GM10266 (cell line): Measurements from ENCODE around the gene SLC25A42.

Source experiments
- DNase-seq: peaks from one replicate; pipeline ENCODE4 v3.0.0; 2012; ENCODE audit errors: extremely low spot score
- TF ChIP-seq, protein P1 (sequence below): IDR thresholded peaks from 2 replicates; pipeline ENCODE4 v1.5.1; 2012; ENCODE audit warnings: mild to moderate bottlenecking, low read depth; ENCODE audit not compliant: control insufficient read depth, insufficient read depth; ENCODE audit errors: missing control alignments

SLC25A42 gene

DNA sequence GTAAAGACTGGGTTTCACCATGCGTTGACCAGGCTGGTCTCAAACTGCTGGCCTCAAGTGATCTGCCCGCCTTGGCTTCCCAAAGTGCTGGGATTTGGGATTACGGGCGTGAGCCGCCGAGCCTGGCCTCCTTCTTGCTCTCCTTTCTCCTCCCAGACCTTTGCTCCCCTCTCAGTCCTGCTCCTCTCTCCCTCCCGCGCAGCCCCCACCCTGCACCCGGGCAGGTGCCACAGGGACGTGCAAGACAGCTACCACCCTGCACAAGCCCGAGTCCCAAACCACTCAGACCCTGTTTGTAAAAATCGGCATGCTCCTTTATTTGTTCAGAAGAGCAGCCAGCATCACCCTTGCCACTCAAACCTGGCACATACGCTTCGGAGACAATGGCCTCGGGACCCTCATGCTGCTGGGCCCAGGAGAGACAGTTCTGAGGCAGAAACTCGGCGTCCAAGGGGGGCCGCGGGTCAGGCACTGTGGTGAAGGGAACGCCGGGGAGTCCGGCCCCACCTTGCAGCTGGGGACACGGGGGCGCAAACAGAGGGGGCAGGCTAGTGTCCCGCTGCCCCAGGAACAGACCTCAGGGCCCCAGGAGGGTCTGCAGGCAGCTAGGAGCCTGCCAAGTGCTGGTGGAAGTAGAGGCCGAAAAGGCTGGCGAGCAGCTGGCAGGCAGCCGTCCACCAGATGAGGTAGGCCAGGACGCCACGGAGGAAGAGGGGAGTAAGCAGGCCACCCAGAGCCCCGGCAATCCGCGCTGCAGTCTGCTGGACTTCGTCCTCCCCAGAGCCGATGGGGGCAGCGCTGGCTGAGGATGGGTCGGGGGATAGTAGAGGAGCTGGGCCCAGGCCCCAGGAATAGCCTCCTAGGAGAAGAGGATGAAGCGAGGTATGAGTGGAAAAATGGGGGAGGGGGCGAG is 55.8 kb downstream of the SLC25A42 start:
- TF ChIP-seq, protein P1, sequence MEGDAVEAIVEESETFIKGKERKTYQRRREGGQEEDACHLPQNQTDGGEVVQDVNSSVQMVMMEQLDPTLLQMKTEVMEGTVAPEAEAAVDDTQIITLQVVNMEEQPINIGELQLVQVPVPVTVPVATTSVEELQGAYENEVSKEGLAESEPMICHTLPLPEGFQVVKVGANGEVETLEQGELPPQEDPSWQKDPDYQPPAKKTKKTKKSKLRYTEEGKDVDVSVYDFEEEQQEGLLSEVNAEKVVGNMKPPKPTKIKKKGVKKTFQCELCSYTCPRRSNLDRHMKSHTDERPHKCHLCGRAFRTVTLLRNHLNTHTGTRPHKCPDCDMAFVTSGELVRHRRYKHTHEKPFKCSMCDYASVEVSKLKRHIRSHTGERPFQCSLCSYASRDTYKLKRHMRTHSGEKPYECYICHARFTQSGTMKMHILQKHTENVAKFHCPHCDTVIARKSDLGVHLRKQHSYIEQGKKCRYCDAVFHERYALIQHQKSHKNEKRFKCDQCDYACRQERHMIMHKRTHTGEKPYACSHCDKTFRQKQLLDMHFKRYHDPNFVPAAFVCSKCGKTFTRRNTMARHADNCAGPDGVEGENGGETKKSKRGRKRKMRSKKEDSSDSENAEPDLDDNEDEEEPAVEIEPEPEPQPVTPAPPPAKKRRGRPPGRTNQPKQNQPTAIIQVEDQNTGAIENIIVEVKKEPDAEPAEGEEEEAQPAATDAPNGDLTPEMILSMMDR = no peak
- no peak for DNase-seq

DNA sequence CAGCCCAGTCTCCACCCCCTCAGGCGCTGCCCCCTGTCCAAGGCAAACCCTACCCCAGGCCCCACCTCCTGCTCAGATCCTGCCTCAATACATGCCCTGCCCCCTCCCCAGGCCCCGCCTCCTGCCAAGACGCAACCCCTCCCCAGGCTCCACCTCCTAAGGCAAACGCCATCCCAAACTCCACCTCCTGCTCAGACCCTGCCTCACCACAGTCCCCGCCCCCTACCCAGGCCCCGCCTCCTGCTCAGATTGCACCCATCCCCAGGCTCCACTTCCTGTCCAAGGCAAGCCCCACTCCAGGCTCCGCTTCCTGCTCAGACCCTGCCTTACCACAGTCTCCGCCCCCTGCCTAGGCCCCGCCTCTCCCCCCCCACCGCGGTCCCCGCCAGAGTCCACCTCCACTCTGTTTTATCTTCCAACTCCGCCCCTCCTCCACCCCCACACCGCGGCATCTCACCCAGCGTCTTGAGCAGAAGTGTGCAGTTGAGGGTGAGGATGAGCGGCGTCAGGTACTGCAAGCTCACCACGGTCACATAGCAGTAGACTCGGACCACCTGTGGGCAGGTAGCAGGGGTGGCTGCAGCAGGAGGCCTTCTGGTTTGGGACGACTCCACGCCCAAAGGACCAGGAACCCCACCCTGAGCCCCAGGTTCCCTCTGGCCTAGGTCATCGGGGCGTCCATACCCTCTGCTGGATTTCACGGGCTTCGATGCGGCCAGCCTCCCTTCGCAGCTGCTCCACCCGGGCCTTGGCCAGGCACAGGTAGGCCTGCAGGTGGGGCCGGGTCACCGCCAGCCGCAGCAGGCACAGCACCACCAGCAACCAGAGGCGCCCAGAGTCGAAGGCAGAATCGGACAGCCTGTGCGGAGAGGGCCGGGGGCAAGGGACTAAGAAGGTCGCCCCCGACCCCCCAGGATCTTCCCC is 56.8 kb downstream of the SLC25A42 start:
- TF ChIP-seq, protein P1 = no peak
- no peak for DNase-seq

DNA sequence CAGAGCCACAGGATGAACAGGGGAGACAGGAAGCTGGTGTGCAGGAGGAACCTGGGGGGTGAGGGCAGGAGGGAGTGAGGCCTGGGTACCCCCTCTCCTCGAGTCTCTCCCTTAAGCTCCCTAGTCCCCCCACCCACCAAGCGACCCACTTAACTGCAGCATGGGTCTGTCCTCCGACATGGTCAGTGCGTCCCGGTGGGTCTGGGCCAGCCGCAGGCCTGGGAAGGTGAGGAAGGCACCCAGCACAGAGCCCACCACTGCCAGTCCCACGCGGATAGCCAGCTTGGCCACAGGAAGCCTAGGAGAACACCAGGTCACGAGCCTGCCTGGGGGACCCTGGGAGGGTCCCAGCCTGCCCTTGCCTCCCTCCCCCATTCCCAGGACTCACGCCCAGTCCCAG is 57.6 kb downstream of the SLC25A42 start:
- DNase-seq = no peak
- TF ChIP-seq, protein P1 = no peak

DNA sequence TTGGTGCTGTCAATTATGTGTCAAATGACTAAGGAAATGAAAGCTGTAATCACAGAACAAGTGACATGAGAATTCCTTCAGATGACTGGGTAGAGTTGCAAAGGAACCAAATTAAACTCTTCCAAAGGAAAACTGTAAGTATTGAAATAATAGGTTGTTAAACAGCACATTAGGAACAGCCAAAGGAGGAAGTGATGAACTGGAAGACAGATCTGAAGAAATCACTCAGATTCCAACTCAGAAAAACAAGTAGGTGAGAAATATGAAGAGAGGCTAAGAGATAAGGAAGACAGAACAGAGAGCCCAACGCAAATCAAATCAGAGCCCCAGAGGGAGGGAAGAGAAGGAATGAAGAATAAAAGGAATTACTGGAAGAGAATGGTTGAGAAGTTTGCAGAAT is 59.1 kb downstream of the SLC25A42 start:
- no peak for DNase-seq
- TF ChIP-seq, protein P1 = no peak

DNA sequence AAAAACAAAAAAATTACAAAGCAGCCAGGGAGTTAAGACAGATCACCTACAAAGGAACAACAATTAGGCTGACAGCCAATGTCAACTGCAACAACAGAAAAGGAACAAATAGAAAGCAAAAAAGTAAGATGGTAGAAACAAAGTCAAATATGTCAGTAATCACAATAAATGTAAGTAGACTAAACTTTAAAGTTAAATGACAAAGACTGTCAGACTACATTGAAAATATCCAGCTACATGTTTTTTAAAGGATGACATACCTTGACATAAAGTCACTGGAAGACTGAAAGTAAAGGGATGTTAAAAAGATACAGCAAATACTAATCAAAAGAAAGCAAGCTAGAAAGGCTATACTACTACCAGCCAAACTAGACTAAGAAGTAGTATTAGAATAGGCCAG is 59.6 kb downstream of the SLC25A42 start:
- no peak for DNase-seq
- TF ChIP-seq, protein P1 = no peak

DNA sequence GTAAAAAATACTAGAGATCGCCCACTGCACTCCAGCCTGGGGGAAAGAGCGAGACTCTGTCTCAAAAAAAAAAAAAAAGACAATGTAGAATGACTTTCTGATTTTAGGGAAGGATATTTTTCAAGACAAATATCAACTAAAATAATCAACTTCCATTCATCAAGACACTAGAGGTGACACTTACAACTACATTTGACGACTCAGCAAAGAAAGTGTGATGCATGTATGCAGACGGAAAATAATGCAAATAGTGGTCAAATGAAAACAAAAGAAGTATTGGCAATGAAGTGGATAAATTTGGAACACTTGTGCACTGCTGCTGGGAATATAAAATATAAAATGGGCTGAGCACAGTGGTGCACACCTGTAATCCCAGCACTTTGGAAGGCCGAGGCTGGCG is 62.3 kb downstream of the SLC25A42 start:
- no peak for DNase-seq
- TF ChIP-seq, protein P1 = no peak

DNA sequence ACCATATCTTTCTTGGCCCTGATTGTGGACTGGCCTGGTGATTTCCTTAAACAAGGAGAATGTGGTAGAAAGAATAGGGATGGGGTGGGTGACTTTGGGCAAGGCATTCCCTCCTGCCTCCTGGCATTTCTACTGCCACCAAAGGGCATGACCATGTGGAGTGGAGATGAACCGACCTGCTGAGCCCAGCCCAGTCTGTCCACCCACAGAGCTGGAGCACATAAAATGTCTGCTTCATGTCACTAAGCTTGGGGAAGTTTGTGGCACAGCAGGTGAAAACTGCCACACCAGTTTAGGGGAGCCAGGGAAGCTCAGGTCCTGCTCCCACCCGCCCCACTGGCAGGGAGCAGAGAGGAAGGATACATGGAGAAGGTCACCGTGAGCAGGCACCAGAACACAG is 68.2 kb downstream of the SLC25A42 start:
- TF ChIP-seq, protein P1 = no peak
- no peak for DNase-seq
